NCI-H69 (cell line): ENCODE results near the gene CYP2E1.
"Not testable (repeated sequence)": the region's sequence is repeated elsewhere in the genome, so short reads cannot be mapped to it uniquely, and the experiment has no call there.

Experiments used
- DNase-seq: peaks from one replicate; lab custom pipeline; 2025; lab: John Stamatoyannopoulos, UW

The CYP2E1 gene

DNA sequence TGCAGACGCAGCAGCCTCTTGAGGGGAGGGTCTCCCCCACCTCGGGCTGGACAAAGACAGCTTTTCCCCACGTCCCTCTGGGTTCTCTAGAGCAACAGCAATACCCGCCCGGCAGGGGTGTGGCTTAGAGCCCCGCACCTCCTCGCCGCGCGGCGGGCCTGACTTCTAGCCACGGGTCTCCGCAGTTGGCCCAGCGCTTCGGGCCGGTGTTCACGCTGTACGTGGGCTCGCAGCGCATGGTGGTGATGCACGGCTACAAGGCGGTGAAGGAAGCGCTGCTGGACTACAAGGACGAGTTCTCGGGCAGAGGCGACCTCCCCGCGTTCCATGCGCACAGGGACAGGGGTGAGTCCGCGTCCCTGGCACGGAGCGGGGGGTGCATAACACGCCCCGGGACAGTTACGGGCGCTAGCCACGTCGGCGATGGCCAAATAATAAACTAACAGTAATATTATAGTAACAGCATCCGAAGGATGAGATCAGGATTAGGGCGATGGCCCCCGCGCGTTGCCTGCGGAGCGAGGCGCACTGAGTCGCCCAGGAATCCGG lies 1.2 kb downstream of the CYP2E1 start:
- DNase-seq: no peak

DNA sequence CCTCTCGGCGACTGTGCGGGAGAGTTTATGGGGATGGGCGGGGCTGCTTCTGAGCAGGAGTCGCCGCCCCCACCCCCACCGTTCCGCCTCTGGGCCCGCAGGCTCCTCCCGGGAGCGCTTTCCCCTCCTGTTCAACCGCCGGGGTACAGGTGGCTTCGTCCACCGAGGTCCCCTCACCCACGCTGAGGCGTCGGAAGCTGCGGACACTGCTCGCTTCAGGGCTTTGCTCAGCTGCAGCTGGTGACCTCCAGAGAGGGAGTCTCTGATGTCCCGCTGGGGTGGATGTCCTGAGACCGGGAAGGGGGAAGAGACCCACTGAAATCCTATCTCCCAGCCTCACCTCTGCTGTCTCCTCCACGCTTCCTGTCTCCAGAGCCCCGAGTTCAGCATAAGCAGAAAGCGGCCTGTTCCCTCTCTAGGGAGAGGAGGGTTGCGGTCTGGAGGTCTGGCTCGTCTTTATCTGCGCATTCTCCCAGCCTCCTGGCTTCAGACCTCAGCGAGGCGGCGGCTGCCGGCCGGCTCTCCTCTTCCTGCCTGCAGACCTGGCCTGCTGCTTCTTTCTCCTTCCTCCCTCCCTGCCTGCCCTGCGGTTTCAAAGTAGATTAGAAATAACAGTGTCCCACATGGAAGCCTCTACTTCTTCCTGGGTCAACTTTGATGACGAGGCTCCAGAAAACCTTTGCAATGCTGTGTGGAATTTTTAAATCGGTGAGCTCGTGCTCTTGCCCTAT lies 1.8 kb downstream of the CYP2E1 start:
- no peak for DNase-seq

DNA sequence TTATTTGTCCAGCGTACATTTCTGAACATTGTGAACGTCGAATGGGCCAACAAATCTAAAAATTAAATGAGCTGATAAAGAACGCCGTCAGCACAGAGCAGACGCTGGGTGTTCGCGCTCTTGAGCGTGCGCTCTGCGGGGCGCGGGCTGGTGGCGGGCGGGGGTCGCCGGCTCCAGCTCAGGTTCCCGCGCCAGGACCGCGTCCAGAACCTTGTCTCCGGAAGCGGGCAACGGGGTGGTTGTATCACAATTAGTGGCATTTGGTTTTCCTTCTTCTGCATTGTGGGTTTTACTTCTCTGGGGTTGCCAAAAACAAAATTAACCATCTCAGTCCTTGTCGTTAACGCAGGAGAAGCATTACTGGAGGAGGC lies 2.4 kb downstream of the CYP2E1 start:
- DNase-seq: no peak

DNA sequence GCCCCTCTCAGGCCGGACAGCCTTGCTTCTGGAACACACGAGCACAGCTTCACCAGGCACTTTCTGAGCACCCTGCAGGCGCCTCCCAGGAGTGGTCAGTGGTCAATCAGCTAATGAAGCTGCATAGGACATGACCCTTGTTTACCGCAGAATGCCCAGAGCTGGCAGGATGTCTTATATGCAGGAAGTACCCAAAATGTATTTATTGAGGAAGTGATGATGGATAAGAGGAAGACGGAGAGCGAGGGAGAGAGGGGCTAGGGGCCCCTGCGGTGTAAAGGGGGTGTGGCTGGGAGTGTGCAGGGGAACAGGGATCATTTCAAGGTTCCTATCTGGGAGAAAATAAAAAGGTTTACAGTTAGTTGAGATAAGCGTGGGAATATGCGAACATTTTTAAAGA lies 3.3 kb downstream of the CYP2E1 start:
- DNase-seq: no peak

DNA sequence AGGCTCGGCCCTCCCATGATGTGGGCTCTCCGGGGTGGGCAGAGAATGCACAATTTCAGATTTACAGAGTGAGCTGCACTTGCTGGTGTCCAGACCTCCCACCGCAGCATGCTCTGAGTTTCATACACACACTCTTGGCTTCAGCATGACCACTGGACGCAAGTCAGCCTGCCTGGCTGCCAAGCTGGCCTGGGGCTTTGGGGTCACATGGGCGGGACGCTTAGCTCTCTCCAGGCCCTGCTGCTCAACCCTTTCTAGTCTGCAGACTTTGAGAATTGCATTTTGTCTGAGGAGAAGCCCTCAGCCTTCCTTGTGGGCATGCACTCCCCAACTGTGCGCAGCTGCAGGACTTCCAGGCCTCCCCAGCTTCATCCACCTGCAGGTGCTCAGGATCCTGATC lies 5.7 kb downstream of the CYP2E1 start:
- DNase-seq: no peak

DNA sequence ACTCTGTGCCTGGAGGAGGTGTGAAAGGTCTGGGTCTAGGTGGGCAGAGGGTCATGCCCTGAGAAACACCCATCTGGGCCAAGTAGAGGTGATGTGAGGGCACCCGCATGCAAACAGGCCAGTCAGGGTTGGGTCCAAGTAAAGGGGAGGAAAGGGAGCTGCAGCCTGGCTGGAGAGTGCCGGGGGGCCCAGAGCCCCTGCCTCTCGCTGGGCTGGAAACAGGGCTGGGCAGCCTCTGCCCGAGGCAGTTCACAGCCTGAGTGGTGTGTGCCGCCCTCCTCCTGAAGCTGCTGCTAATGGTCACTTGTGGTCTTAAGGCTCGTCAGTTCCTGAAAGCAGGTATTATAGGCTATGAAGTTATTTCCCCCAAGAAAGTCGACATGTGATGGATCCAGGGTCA lies 7.3 kb downstream of the CYP2E1 start:
- DNase-seq: no peak

DNA sequence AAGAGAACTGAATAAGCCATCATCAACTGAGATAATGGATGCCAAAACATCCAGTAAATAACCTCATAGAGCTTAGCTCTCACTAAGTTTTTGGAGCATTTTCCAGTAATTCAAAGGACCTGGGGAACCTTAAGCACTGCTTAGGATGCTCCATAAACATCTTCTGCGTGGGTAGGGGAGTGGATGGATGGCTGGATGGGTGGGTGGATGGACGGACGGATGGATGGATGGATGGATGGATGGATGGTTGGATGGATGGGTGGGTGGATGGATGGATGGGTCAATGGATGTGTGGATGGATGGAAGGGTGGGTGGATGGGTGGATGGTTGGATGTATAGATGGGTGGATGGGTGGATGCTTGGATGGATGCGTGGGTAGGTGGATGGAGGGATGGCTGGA lies 9.0 kb downstream of the CYP2E1 start:
- DNase-seq: no peak

DNA sequence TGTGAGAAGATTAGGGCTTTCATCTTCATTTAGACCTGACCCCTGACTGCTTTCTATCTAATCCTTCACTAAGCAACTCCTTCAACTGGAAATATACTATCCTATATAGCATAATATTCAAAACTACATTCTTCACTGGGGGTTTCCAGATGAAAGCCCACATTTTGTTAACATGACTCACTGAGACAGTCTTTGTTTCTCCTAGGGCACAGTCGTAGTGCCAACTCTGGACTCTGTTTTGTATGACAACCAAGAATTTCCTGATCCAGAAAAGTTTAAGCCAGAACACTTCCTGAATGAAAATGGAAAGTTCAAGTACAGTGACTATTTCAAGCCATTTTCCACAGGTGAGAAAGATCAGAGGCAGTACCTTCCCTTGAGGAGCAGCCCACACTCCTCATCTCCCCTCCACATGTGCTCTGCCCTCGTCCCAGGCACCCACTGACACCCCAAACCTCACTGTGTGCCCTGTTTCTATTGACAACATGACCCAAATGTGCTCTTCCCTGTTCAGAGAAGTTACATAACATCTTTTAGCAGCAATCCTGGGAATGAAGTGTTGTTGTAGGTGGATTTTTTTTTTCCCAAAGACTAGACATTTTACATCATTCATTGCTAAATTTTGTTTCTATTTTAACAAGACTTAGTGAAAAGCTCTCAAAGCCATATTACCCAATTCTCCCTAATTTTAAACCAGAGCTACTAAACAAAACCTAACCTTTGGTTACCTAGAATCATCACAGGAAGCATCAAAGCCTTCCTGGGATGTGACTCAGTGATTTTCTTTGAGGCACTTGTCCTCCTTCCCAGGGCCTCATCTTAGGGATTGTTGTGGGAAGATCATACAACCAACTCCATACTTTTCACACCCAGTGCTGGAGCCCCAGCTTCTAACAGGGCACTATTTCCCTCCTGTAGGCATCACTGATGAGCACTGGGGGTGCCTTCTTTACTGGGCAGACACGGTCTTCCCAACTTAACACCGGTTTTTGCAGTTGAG lies 10.7 kb downstream of the CYP2E1 start:
- DNase-seq: no peak

DNA sequence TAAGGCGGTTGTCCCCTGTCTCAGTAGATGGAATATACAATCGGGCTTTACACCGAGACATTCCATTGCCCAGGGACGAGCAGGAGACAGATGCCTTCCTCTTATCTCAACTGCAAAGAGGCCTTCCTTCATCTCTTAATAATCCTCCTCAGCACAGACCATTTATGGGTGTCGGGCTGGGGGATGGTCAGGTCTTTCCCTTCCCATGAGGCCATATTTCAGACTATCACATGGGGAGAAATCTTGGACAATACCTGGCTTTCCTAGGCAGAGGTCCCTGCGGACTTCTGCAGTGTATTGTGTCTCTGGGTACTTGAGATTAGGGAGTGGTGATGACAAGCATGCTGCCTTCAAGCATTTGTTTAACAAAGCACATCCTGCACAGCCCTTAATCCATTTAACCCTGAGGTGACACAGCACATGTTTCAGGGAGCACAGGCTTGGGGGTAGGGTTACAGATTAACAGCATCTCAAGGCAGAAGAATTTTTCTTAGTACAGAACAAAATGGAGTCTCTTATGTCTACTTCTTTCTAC lies 14.3 kb downstream of the CYP2E1 start:
- not testable (repeated sequence) for DNase-seq

DNA sequence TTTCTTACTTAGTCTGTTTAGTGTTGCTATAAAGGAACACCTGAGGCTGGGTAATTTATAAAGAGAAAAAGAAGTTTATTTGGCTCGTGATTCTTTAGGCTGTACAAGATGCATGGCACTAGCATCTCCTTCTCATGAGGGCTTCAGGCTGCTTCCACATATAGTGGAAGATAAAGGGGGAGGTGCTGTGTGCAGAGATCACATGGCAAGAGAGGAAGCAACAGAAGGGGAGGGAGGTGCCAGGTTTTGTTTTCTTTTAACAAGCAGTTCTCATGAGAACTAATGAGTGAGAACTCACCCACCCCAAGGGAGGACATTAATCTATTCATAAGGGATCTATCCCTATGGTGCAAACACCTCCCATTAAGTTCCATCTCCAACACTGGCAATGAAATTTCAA lies 17.3 kb downstream of the CYP2E1 start:
- DNase-seq: no peak

DNA sequence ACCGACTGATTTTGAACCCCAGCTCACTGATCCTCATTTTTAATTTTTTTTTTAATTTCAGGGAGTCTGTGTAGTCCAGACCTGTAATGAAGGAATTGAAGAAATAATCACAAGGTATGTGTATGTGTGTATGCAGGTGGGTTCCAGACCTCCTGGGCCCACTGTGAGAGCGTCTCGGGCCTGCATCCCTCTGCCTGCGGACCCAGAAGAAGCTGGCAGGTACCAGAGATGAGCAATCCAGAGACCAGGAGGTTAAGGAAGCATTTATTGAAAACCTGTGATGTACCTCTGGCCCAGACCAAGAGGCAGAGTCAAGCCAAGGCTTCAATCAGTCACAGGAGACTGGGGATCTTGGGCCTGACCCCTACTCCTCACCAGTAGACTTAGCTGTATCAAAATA lies 27.4 kb downstream of the CYP2E1 start:
- DNase-seq: no peak

DNA sequence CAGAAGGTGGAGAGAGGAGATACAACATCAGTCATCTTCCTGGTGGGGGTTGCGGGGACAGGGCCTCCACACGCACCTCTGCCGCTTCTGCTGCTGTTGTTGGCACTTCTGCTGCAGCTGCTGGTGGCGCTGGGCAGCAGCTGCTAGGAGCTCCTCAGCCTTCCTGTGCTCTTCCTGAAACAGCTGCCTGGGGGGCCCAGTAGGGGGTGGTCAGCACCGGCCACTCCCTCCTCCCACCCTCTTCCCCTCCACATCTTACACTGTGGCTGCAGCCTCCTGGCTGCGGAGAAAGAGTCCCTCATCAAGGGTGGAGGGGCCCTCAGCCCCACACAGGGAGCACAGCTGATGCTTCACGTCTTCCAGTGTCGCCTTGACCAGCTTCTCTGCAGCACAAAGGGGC lies 28.4 kb downstream of the CYP2E1 start:
- no peak for DNase-seq

DNA sequence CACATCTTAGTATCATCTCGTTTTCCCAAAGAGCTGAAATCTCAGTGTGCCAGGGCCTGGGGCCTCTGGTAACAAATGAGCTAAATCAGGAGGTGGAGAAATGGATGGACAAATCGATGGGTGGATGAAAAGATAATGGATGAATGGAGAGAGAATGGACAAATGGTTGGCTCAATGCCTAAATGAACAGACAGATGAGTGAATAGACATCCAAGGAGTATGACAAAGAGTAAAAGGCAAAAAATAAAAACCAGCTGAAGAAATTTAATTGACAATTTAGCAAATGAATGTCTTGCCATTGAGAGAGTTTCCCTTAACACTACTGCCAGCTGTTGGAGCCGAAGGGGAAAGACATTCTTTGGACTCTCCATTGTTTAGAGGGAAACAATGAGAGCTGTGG lies 30.2 kb downstream of the CYP2E1 start:
- no peak for DNase-seq

DNA sequence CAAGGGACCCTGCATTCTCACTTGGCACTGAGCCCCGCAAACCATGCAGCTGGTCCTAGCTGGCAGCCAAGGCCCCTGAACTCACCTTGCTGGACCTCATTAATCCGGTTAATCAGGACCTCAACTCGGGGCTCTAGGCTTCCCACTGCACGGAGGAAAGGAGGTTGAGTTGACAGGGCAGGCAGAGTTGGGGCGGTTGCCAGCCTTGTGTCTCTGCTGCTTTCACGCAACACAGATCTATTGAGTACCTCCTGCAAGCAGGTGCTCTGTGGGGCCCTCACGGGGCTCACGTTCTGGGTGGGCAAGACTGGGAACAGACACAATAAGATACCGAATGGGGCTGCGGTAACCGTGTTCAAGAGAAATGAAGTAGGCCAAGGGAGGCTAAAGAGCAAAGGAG lies 32.1 kb downstream of the CYP2E1 start:
- no peak for DNase-seq

DNA sequence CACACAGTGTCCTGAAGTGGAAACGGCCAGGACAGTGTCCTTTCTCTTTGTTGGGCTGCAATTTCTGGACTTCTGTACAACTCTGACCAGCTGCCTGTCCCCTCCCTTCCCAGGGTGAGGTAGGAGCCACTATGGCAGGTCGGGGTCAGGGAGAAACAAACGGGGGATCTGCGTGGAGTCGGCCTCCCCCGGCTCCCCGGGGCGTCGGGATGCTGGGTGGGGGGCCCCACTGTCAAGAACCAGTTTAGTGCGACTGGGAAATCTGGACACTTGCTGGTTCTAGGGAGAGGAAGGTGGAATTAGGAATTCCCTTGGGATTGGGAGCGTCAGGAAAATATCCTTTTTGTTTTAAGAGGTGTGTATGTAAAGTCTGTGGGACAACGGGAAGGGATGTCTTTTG lies 37.7 kb downstream of the CYP2E1 start:
- DNase-seq: no peak

DNA sequence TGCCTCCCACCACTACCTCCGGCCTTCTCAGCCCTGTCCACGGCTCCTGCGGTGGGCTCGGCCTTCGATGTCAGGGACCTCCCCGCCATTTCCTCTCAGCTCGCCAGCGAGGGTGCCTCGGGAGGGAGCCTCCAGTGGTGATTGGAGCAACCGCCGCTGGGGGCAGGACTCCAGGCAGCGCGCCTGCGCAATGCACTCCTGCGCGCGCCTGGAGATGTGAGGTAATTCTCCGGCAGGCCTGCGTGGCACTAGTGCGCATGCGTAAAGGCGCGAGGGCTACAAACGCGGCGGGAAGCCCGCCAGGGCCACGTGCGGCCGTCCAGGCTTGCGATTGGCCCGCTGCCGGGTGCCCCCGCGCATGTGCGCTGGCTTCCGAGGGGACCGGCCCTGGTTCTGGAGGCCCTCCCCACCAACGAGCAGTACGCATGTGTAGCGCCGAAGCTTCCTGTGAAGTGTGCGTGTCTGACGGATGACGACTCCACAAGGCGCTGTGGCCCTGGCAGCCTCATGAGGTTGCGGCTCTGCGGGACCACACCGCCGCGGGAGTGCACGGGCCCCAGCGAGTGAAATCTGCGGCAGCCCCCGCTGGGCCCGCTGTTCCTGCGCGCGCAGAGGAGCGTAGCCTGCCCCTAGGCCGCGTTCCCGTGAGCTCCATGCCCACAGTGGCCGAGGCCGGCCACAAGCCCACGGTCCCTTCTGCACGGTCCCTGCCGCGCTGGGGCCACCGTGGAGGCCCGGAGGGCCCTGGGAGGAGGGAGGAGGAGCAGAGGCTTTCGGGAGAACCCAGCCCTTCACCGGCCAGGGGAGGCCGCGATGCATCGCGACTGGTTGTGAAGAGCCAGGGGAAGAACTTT lies 38.5 kb downstream of the CYP2E1 start, which contains the start of gene SYCE1:
TSS of gene SYCE1 (minus strand) at position 143 of the 854 bp plus-strand sequence. CDS start at position 89, 54 bp downstream.
- DNase-seq: no peak

DNA sequence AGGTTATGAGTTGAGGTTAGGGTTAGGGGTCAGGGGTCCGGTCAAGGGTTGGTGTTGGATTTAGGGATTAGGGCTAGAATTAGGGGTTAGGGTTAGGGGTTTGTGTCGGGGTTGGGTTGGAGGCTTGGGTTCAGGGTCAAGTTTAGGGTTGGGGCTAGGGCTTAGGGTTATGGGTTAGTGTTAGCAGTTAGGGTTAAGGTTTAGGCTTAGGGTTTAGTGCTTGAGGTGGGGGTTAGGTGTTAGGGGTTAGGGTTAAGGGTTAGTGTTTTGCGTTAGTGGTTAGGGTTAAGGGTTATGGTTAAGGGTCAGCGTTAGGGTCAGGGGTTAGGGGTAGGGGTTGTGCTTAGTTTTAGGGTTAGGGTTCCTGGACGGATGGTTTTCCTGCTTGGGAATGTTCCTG lies 40.0 kb downstream of the CYP2E1 start:
- DNase-seq: no peak

DNA sequence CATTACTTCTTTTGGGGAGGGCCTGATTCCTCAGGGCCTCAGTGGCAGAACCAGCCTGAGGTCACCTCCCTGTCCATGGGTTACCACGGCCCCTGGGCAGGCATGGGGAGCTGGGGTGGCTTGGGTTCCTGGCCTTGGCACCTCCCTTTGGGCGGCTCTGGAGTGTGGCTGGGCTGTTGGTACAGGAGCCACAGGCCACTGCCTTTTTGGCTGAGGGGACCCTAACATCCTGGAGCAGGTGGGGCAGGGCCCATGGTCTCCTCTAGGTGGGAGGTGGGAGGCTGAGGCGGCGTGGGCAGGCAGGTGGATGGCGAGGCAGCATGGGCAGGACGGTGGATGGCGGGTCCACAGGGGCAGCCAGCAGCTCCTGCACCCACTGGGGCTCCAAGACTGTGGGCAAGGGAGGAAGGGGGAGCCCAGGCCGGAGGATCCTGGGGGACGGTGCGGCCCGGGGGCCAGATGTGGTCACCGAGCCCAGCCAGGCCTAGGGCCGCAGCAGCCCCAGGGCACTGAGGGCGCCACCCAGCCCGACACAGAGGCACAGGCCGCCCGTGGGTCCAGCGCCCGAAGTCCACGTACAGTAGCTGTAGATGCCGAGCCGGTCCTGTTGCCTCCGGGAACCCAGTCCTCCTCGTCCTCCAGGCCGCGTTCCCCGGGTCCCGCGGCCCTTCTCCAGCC lies 40.6 kb downstream of the CYP2E1 start:
- no peak for DNase-seq

DNA sequence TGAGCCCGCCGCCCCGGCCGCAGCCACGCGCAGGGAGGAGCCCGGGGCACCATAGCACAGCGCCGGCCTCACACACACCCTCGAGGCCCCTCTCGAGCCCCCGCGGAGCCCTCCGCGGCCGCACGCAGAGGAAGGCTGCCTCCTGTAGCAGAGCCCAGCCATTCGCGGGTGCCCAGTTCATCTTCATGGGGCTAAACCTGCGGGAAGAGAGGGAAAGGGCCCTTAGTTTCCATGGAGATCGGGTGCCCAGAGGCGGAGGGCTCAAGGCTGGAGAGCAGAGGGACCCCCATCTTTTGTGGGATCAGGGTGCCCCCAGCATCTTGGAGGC lies 41.1 kb downstream of the CYP2E1 start:
- no peak for DNase-seq

DNA sequence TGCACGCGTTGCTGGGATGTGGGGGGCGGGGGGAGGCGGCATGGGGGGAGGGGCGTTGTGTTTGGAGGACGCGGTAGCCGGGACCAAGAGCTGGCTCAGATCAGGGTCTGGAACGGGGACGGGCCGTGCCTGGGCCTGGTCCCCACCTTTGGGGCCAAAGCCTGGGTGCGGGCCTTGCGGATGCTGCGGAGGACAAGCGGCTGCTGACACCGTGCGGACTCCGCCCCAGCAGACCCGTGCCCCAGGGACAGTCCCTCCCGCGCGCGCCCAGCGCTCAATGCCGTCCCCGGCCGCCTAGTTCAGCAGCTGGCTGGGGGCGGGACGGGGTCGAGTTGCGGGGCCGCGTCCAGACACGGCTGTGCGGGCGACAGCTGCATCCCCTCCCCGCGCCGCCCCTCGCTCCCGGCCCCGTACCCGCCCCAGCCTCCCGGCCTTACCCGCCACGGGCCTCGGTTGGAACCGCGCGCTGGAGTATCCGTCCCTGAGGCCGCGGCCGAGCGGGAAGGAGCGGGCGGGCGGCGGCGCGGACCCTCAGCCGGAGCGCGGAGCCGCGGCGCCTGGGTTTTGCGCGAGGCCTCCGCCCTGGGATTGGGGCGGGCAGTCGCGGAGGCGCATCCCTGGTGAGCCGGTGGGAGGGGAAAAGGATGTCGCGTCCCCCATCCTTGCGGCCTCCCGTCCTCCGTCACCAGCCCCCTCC lies 41.8 kb downstream of the CYP2E1 start:
- not testable (repeated sequence) for DNase-seq

DNA sequence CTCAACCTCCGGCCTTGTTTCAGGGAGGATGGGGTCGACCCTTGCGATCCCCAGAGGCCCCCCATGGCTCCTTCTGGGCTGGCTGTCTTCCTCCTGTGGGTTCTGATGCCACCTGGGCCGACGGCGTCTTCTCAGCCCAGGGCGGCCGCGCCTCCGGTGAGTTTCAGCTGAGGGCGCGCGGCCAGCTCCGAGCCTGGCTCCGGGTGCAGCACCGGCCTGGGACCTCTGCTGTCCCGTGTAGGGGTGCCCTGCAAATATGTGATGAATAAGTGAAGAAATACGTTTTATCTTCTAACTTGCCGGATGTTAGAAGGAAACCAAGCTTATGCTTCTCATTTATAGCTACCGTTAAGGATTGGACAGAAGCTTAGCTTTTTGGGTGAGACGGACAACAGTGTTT lies 42.6 kb downstream of the CYP2E1 start:
- not testable (repeated sequence) for DNase-seq
